Measurements from ENCODE around the gene LRRC8C. TPM values are rescaled to one million over a fixed set of nuclear protein-coding genes. Genes with fewer than 3 reads are reported as not detected.

LRRC8C gene
- total RNA-seq, 1 experiment from 2014 or later: 8.4 TPM

DNA sequence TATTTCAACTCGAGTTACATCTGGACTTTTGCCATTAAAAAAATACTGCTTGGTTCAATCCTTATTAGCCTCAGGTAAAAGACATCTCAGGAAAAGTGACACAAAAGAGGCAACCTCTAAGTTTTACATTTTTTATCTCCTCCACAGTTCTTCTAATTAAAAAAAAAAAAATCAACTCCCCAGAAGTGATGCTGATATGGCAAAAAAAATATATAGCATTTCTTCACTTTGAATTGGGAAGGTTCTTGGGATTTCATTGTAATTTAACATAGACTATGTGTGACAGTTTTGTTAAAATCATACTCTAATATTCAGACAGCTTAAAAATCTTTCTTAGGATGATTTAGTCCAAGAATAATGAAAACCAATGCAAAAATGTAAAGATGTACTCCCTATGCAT lies 87.9 kb downstream of the LRRC8C start:
- CTCF ChIA-PET: no interaction called here
- H3K9ac ChIP-seq (ENCODE audit: low read length): no peak overlapping the region
- no peak overlapping the region for H3K4me3 ChIP-seq (replicated peaks in 1 of 2; ENCODE audit: low read depth in 1 of 2, low read length in 2 of 2)
- no peaks in the 10 kb centered on the region for H3K9me3 ChIP-seq (ENCODE audit: control insufficient read depth in 1 of 2, insufficient read depth in 1 of 2, low read depth in 1 of 2, low read length in 2 of 2)
- RAD21 ChIA-PET (ENCODE audit: low non-redundant PET in 1 of 2, low total read pairs in 2 of 2, uncharacterized antibody in 2 of 2, unreplicated experiment in 2 of 2): no interaction called here
- ATAC-seq (no peak), DNase-seq (ENCODE audit: low read depth, low spot score) (no peak)
- H3K36me3 ChIP-seq (ENCODE audit: control insufficient read depth in 1 of 2, insufficient read depth in 2 of 2, low read length in 2 of 2): no peaks in the 10 kb centered on the region
- intact Hi-C loops (cut with micrococcal nuclease): no loop called here
- BruUV-seq (replicated peaks): no TSS peak
- H2AFZ ChIP-seq (ENCODE audit: low read depth, low read length, poor library complexity, severe bottlenecking): no peak overlapping the region
- no peak overlapping the region for H3K4me2 ChIP-seq (ENCODE audit: low read length)
- no peaks in the 10 kb centered on the region for H3K9me2 ChIP-seq (ENCODE audit: insufficient read depth)
- H3K27me3 ChIP-seq (ENCODE audit: insufficient read depth, low read length): no peaks in the 10 kb centered on the region
- POLR2A ChIA-PET: no interaction called here
- H3K27ac ChIP-seq (ENCODE audit: low read depth, low read length): no peak overlapping the region
- peaks cover 0 to 9% of the 10 kb centered on the region in 2 experiments; a peak in 1 of 4 replicates for H3K4me1 ChIP-seq (ENCODE audit: control insufficient read depth in 1 of 2, insufficient read depth in 2 of 2, low read length in 2 of 2)
- TF ChIP-seq, protein P1, sequence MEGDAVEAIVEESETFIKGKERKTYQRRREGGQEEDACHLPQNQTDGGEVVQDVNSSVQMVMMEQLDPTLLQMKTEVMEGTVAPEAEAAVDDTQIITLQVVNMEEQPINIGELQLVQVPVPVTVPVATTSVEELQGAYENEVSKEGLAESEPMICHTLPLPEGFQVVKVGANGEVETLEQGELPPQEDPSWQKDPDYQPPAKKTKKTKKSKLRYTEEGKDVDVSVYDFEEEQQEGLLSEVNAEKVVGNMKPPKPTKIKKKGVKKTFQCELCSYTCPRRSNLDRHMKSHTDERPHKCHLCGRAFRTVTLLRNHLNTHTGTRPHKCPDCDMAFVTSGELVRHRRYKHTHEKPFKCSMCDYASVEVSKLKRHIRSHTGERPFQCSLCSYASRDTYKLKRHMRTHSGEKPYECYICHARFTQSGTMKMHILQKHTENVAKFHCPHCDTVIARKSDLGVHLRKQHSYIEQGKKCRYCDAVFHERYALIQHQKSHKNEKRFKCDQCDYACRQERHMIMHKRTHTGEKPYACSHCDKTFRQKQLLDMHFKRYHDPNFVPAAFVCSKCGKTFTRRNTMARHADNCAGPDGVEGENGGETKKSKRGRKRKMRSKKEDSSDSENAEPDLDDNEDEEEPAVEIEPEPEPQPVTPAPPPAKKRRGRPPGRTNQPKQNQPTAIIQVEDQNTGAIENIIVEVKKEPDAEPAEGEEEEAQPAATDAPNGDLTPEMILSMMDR (IDR thresholded peaks at IDR 0.05 in 2 of 3, conservative IDR thresholded peaks at IDR 0.05 in 1 of 3; ENCODE audit: borderline replicate concordance in 1 of 3, insufficient read depth in 1 of 3, low read depth in 2 of 3, low read length in 2 of 3): no peak
- TF ChIP-seq TCF7L2 (IDR thresholded peaks at IDR 0.05; ENCODE audit: borderline replicate concordance, extremely low read depth, insufficient read depth, insufficient read length) (no peak), YY1 (IDR thresholded peaks at IDR 0.05; ENCODE audit: extremely low read depth, insufficient replicate concordance, low read depth, low read length) (no peak), EGR1 (IDR thresholded peaks at IDR 0.05; ENCODE audit: low read depth) (no peak), RAD21 (IDR thresholded peaks at IDR 0.05; ENCODE audit: low read depth) (no peak), ELF1 (IDR thresholded peaks at IDR 0.05; ENCODE audit: borderline replicate concordance, low read depth) (no peak), EZH2 (IDR thresholded peaks at IDR 0.05) (no peak), SRF (IDR thresholded peaks at IDR 0.05; ENCODE audit: low read depth) (no peak), EZH2phosphoT487 (IDR thresholded peaks at IDR 0.05; ENCODE audit: borderline replicate concordance) (no peak), FOSL1 (IDR thresholded peaks at IDR 0.05; ENCODE audit: low read depth) (no peak), CBX3 (IDR thresholded peaks at IDR 0.05; ENCODE audit: low read depth) (no peak), POLR2A (IDR thresholded peaks at IDR 0.05; ENCODE audit: borderline replicate concordance, extremely low read depth, insufficient read depth, insufficient read length) (no peak)
- TF ChIP-seq, protein P2, sequence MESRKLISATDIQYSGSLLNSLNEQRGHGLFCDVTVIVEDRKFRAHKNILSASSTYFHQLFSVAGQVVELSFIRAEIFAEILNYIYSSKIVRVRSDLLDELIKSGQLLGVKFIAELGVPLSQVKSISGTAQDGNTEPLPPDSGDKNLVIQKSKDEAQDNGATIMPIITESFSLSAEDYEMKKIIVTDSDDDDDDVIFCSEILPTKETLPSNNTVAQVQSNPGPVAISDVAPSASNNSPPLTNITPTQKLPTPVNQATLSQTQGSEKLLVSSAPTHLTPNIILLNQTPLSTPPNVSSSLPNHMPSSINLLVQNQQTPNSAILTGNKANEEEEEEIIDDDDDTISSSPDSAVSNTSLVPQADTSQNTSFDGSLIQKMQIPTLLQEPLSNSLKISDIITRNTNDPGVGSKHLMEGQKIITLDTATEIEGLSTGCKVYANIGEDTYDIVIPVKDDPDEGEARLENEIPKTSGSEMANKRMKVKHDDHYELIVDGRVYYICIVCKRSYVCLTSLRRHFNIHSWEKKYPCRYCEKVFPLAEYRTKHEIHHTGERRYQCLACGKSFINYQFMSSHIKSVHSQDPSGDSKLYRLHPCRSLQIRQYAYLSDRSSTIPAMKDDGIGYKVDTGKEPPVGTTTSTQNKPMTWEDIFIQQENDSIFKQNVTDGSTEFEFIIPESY (IDR thresholded peaks at IDR 0.05; ENCODE audit: extremely low read depth, insufficient replicate concordance, low read length): no peak
- TF ChIP-seq, protein P3, sequence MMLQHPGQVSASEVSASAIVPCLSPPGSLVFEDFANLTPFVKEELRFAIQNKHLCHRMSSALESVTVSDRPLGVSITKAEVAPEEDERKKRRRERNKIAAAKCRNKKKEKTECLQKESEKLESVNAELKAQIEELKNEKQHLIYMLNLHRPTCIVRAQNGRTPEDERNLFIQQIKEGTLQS (IDR thresholded peaks at IDR 0.05): no peak
- H4K20me1 ChIP-seq (ENCODE audit: insufficient read depth): no peaks in the 10 kb centered on the region
- H3K79me2 ChIP-seq (ENCODE audit: insufficient read depth, low read length): no peaks in the 10 kb centered on the region

Data from HCT116 (cell line).